Stimulated activated CD8-positive, alpha-beta memory T cell treated with anti-CD3 and anti-CD28 coated beads, Interleukin-15, amount 100 ng/mL, for 24 hours (primary cell): ENCODE measurements around the gene GALNT10.

Experiments
- DNase-seq: peaks from one replicate; pipeline ENCODE4 v3.0.0-alpha.2; 2020; ENCODE audit warnings: low read depth

Gene GALNT10

GRCh38 chr5:154203798-154204578 lies 13.5 kb downstream of the GALNT10 start:
- DNase-seq: no peak

DNA sequence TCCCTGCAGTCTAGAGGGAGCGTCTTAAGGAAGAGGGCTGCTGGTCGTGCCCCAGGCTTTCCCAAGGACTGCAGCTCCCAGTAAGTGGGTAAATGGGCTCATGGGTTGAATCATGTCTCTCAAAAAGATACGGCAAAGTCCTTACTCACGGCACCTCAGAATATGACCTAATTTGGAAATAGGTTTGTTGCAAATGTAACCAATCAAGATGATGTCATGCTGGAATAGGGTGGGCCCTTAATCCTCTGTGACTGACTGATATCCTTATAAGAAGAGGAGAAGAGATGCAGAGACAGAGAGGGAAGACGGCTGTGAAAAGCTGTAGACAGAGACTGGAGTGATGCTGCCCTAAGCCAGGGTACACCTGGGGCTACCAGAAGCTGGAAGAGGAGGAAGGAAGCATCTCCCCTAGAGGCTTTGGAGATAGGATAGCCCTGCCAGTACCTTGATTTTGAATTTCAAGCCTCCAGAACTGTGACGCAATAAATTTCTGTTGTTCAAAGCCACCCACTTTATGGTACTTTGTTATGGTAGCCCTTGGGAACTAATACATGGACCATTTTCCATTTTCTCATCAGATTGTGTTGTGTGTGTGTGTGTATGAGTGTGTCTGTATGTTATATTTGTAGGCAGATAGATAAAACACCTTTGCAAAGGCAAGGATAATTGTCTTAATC lies 15.0 kb downstream of the GALNT10 start:
- no peak for DNase-seq

GRCh38 chr5:154206311-154206710 lies 15.8 kb downstream of the GALNT10 start:
- DNase-seq: no peak

- DNase-seq: no peak
Observed at GRCh38 chr5:154207204-154207603, 16.7 kb downstream of the GALNT10 start.

GRCh38 chr5:154209591-154210081 lies 19.1 kb downstream of the GALNT10 start:
- no peak for DNase-seq

DNA sequence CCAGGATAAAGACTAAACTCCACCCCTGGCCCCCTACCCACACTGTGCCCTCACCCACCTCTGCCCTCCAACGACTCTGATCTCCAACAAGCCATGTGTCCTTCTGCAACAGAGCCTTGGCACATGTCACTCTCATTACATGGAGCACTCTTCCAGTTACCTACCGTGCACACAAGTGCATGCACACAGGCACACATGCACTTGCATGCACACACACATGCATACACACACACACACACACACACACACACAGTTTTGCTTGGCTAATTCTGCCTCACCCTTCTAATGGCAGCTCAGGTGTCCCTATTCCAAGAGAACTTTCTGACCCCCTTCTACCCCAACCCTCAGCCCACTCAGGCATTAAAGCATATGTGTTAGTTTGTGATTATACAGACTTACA lies 19.6 kb downstream of the GALNT10 start:
- DNase-seq: no peak

- DNase-seq: no peak
Observed at GRCh38 chr5:154211641-154212390, 21.3 kb downstream of the GALNT10 start.

- DNase-seq: no peak
Observed at GRCh38 chr5:154213592-154213991, 23.1 kb downstream of the GALNT10 start.

GRCh38 chr5:154214371-154215106 lies 24.0 kb downstream of the GALNT10 start:
- no peak for DNase-seq

GRCh38 chr5:154215571-154216325 lies 25.2 kb downstream of the GALNT10 start:
- no peak for DNase-seq

DNA sequence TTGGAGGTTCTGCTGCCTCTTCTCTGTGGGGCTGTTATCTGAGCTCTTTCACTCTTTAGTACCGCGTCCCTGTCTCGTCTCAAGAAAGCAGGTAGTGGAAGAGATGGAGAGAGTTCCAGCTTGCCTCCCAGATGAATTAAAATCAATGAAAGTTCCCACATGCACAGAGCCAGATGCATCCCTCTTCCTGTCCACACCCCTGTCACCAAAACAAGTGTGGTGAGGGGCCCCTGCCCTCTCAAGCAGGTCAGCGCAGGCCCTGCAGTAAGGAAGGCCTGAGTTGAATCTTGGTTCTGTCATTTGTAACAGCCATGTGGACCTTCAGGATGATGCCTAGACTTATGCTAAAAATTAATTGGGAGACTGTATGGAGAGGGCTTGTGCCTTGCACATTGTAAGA lies 26.9 kb downstream of the GALNT10 start:
- no peak for DNase-seq

DNA sequence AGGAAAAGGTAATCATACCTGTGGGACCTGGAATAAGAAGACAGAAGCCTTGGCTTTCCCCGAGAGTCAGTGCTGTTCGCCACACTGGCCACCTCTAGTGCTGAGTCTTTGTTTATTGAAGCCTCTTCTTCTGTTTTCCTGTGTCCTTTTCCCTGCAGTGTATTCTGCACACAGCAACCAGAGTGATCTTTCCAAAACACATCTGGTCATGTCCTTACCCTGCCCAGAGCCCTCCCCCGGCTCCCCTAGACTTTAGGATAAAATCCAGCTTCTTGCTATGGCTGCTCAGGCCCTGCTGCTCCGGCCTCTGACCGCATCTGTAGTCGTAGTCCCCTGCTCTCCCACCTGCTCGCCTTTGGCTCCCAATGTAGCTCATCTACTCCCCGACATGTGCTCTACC lies 28.3 kb downstream of the GALNT10 start:
- DNase-seq: no peak

- no peak for DNase-seq
Observed at GRCh38 chr5:154220625-154221024, 30.1 kb downstream of the GALNT10 start.

GRCh38 chr5:154221371-154221896 lies 30.9 kb downstream of the GALNT10 start:
- peak; percentile 6 for DNase-seq

GRCh38 chr5:154222414-154222813 lies 31.9 kb downstream of the GALNT10 start:
- DNase-seq: no peak

DNA sequence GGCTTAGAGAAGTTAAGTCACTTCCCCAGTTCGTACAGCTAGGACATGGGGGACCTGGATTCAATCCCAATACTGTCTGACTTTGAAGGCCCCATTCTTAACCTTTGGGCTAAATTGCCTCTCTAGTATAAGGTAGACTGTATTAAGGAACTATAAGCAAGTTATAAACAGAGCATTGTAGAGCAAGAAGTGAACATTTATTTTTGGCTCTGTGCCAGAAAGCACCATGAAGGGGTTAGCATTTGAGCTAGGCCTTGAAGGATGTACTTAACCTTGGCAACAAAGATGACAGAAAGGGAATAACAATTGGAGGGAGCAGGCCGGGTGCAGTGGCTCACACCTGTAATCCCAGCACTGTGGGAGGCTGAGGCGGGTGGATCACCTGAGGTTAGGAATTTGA lies 32.8 kb downstream of the GALNT10 start:
- no peak for DNase-seq

DNA sequence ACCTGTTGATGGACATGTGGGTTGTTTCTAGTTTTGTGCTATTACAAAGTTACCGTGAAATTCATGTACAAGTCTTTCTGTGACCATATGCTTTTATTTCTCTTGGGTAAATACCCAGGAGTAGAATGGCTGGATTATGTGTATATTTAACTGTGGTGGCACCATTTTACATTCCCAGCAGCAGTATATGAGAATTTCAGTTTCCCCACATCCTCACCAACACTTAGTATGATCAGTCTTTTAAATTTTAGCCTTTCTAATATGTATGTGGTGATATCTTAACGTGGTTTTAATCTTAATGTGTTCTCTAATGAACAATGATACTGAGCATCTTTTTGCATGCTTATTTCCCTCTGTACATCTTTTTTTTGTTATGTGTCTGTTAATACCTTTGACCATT lies 36.6 kb downstream of the GALNT10 start:
- no peak for DNase-seq

DNA sequence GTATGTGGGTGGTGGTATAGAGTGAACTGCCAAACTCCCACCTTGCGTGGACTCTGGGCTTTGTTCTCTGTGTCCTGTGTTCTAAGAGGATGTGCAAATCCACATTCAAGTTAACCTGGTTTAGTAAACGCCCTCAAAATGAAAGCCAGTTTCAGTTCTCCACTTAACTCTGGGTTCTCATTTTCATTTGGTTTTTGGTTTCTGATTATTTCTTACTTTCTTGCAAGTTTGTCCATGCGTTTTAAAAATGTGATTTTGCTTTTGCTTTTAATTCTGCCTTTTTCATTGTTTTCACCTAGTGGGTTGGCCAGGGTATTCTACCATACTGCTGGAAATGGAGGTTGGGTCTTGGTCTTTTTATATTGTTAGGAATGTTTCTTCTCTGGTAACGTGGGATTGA lies 38.2 kb downstream of the GALNT10 start:
- no peak for DNase-seq

DNA sequence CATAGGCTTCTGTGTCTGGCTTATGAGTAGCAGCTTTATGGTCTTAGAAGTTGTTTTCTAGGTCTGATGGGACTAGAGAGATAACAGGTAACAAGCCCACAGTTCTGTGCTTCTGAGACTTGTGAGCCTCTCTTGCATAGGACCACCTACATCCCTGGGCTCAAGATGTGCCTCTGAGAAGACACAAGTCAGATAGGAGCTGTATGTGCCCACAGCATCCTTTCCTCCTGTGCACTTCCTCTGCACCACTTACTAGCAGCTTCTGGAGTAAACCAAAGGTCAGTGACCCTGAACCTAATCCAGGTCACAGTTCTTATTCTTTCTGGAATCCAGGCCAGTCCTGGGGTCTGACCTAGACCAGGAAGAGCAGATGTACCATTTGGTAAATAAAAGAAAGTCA lies 40.0 kb downstream of the GALNT10 start:
- DNase-seq: no peak

DNA sequence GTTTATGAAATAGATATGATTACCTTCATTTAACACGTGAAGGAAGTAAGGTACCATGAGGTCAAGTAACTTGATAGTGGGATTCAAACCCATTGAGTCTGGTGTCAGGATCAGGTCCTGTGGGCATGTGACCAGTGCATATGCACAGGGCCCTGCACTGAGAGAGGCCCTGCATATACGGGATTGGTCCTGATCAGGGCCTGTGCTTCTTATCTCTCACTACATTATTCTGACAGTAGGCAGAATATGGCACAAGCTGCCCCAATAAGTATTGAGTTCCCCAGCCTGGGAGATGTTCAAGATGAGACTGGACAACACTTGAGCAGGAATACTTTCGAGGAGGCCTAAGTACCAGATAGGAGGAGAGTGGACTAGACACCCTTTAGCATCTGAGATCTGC lies 44.0 kb downstream of the GALNT10 start:
- no peak for DNase-seq

- no peak for DNase-seq
Observed at GRCh38 chr5:154236011-154236410, 45.5 kb downstream of the GALNT10 start.
